Measurements from ENCODE around the gene IFT88.

The IFT88 gene

GRCh38 chr13:20718958-20719566 is 152.1 kb downstream of the IFT88 start:
- TF ChIP-seq ZFX (IDR thresholded peaks at IDR 0.05): no peak
- TF ChIP-seq CTCF (conservative IDR thresholded peaks at IDR 0.05): no peak
- H3K27ac ChIP-seq: no peak overlapping the region

- no peak overlapping the region for H3K27ac ChIP-seq
- TF ChIP-seq CTCF (conservative IDR thresholded peaks at IDR 0.05) (no peak), ZFX (IDR thresholded peaks at IDR 0.05) (no peak)
Measured at GRCh38 chr13:20719783-20720182, 152.8 kb downstream of the IFT88 start.

- H3K27ac ChIP-seq: no peak overlapping the region
- TF ChIP-seq ZFX (IDR thresholded peaks at IDR 0.05) (no peak), CTCF (conservative IDR thresholded peaks at IDR 0.05) (no peak)
Measured at GRCh38 chr13:20720499-20720898, 153.5 kb downstream of the IFT88 start.

GRCh38 chr13:20721058-20721453 is 154.1 kb downstream of the IFT88 start:
- H3K27ac ChIP-seq: no peak overlapping the region
- TF ChIP-seq CTCF (conservative IDR thresholded peaks at IDR 0.05) (no peak), ZFX (IDR thresholded peaks at IDR 0.05) (no peak)

- H3K27ac ChIP-seq: no peak overlapping the region
- TF ChIP-seq ZFX (IDR thresholded peaks at IDR 0.05) (no peak), CTCF (conservative IDR thresholded peaks at IDR 0.05) (no peak)
Measured at GRCh38 chr13:20721454-20722357, 154.7 kb downstream of the IFT88 start.

- no peak for TF ChIP-seq CTCF (conservative IDR thresholded peaks at IDR 0.05)
- no peak for TF ChIP-seq ZFX (IDR thresholded peaks at IDR 0.05)
- H3K27ac ChIP-seq: no peak overlapping the region
Measured at GRCh38 chr13:20727856-20728255, 160.9 kb downstream of the IFT88 start.

GRCh38 chr13:20728579-20729311 is 161.8 kb downstream of the IFT88 start:
- TF ChIP-seq CTCF (conservative IDR thresholded peaks at IDR 0.05): no peak
- TF ChIP-seq ZFX (IDR thresholded peaks at IDR 0.05): no peak
- H3K27ac ChIP-seq: peak overlapping the region; percentile 13

All from C4-2B (cell line).